HG03520 (cell line): ENCODE measurements around the gene C17orf100.
A peak's percentile ranks its signal among the peaks of the same experiment; 100 is the strongest.

Source experiments
- ATAC-seq: cut with Tn5 transposase; IDR thresholded peaks from one replicate; pipeline ENCODE4 v1.9.1; 2021; ENCODE audit warnings: mild to moderate bottlenecking, moderate library complexity; ENCODE audit not compliant: unreplicated experiment

C17orf100 gene

DNA sequence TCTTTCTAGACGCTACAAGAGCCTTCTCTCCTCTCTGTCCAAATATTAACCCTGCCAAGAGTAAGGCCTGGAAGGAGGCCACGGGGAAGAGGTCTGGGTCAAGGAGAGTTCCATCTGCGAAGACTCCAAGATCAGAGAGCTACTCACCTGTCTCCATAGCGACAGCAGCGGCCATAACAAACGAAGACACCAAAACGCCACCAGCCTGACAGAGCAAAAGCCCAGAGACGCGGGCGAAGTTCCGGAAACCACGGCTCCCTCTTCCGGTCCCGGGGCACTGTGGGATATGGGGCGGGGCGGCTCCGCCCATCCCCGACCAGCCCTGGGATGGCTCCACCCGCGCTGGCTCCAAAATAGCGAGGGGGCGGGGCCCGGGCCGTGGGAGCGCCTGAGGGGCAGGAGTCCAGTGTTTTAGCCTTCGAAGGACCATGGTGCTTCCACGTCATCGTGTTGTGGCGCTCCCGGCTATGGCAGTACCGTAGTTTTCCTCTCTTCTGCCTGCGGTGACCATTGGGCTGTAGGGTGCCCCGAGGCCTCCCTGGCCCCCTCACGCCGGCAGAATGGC is at the start of gene C17orf100, which contains the start of gene MED31:
Gene C17orf100, plus strand, starts transcription at position 409 of the 565 bp plus-strand sequence. Its CDS starts 152 bp downstream, at position 561.
Gene MED31, minus strand, starts transcription at position 252 of the 565 bp plus-strand sequence. Its CDS starts 77 bp downstream, at position 175.
- ATAC-seq: peak; percentile 85

DNA sequence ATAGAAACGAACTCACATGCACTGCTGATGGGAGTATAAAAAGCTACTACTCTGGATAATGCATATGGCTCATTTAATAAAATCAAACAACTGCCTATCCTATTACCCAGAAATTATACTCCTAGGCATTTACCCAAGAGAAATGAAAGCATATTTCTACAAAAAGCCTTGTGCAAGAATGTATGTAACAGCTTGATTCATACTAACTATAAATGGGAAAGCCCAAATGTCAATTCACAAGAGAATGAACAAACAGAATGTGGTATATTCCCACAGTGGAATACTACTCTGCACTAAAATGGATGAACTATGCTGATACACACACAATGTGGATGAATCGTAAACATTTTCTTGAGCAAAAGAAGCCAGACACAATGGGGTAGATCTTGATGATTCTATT is 49.4 kb upstream of the C17orf100 start:
- no peak for ATAC-seq

DNA sequence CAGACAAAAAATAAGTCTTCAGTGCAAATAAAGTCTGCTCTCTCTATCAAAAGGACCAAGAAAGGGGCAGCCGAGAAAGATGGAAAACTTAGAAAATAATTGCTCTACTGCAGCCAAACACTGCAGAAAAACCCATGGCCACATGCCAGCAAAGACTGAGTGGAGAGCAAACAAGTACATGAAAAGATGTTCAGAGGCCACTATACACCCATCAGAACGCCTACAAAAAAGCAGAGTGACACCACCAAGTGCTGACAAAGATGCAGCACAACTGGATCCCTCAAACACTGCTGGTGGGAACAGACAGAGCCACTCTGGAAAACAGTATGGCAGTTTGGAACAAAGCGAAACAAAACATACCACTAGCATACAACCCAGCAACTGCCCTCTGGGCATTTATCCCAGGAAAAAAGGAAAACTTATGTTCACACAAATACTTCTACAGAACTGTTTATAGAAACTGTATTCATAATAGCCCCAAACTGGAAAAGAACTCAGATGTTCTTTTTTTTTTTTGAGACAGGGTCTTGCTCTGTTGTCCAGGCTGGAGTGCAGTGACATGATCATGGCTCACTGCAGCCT is 47.7 kb upstream of the C17orf100 start:
- no peak for ATAC-seq

DNA sequence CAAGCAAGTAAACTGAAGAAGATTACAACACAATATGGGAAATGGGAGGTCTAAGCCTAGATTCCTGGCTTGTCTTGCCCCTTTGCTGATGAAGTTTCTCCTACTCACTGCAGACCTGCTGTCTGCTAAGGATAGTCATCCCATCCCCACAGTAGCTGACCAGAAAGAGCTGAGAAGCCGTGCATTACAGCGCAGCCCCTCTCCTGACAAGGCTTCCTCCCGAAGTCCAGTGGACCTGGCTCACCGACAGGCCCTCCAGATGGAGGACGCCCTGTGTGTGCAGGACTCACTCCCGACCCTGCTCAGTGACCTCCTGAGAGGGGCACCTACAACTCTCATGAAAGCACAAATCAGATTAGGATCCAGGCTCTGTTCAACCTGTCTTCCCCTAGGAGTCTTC is 46.4 kb upstream of the C17orf100 start:
- no peak for ATAC-seq

DNA sequence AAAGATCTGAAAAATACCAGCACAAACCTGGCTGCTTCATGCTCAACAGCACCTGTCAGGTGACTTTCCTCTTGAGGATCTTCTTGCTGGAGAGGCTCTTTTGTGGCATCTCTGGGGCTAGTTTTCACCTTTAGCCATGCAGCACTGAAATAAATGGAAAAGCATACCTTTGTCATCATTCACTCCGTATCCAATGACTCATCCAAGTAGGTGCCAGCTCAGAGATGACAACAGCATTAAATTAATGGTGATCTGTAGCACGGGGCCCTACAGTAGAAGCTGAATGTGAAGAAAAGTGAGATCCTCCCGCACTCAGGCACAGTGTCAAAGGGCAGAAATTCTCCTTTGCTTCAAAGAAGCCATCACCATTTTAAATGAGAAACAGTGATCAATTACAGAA is 43.2 kb upstream of the C17orf100 start:
- ATAC-seq: no peak

DNA sequence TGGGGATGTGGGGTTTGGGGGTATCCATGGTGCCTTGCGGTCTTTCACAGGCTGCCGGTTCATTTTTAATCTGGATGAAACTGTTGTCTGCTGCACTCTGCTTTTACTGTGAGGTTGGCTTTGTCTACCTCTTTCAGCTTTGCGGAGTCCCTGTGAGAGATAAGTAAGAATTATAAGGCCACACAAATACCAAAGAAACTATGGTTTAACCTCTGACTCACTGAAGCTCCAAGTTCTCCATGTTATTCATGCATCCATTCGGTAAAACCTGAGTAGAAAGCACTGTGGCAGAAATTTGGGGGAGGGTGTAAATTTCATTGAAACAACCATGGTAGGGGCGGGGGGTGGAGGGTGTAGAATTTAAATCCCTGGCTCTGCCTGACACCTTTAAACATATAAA is 41.6 kb upstream of the C17orf100 start:
- ATAC-seq: no peak

- no peak for ATAC-seq
Measured at GRCh38 chr17:6611231-6611630, 40.3 kb upstream of the C17orf100 start.

- no peak for ATAC-seq
Measured at GRCh38 chr17:6623941-6624340, 27.6 kb upstream of the C17orf100 start.

DNA sequence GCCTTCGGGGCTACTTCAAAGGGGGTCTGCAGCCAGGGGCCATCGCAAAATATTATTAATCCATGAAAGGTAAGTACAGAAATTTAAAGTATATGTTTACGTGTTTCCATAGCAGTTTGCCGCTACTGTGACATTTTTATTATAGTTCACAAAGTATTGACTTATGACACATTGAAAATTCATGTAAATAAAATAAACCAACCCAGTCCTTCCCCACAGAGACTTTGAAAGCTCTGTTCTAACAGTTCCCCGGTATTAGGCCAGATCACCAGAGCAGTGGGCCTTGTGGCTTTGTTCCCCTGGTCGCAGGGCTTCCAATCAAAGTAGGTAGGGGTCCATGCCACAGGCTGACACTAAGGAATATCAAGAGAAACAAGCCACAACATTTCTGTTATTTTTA is 24.9 kb upstream of the C17orf100 start:
- no peak for ATAC-seq

GRCh38 chr17:6627019-6627418 is 24.5 kb upstream of the C17orf100 start:
- no peak for ATAC-seq

GRCh38 chr17:6630390-6630789 is 21.2 kb upstream of the C17orf100 start:
- ATAC-seq: no peak

GRCh38 chr17:6632530-6632929 is 19.0 kb upstream of the C17orf100 start:
- no peak for ATAC-seq

DNA sequence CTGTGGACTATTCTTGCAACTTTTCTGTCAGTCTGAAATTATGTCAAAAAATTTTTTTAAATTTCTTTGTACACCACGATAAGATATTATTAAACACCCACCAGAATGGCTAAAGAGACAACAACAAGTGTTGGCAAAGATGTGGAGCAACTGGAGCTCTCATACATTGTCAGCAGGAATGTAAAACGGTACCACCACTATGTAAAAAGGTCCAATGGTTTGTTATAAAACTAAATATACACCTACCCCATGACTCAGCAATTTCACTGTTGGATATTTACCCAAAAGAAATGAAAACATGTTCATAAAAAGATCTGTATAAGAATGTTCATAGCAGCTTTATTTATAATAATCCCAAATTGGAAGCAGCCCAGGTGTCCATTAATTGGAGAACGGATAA is 18.3 kb upstream of the C17orf100 start:
- no peak for ATAC-seq

GRCh38 chr17:6636105-6636504 is 15.5 kb upstream of the C17orf100 start:
- ATAC-seq: no peak

DNA sequence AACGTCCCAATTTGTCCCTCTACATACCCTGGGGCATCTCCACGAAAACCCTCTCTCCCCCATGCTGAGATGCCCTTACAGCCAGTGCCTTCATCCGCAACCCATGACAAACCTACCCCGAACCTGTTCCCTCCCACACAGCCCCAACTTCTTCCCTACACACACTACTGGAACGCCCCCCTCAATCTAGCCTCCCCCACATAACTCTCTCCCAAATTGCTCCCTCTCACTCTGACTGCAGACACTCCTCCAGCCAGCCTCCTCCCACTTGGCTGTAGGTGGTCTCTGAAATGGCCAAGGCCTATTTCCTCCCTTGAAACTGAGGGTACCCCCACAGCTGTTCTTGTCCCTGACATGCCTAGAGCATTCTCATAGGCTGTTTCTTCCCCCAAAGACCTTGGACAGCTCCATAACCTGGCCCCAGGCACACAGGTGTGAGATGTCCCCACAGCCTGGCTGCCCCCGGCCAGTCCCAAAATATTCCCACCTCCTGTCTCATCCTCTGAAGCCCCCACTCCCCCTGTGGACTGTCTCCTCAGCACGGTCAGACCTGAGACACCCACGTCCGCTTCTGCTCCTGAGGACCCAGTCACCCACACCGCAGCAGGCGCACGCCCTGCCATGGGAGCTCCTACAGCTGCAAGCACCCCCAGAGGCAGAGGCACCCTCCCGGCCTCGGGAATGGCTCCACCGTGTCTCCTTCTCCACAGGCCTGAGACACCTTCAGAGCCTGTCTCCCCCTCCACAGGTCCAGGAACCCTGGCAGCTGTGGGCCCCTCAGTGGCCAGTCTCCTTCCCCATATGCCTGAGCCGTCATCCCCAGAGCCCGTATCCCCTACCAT is 14.7 kb upstream of the C17orf100 start:
- ATAC-seq: no peak

GRCh38 chr17:6637458-6637840 is 14.1 kb upstream of the C17orf100 start:
- ATAC-seq: no peak

DNA sequence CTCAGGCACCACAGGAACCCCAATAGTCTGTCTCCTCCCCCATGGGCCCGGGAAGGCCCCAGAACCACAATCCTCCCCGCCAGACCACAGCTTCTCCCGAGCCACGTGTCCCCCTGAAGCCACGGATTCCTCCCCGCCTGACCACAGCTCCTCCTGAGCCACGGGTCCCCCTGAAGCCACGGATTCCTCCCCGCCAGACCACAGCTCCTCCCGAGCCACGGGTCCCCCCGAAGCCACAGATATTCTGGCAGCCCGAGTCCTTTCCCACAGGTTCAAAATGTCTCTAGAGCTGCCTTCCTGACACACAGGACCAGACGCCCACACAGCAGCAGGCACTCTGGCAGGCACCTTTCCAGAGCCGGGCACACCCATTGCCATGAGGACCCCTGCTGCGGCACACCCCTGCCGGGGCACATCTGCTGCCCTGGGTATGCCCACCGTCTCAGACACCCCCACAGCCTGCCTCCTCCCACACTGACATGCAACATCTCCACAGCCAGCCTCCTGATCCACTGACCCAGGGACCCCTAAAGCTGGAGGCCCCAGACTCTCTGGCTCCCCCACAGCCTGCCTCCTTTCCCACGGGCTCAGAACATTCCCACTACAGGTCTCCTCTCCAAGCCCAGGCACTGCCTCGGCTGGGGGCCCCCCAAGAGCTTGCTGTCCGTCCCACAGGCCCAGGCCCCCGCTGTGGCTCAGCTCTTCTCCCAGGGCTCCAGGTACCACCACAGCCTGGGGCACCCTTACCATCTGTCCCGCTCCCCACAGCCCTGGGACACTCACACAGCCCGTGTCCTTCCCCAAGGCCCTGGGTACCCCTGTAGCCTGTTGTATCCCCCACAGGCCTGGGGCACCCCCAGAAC is 13.3 kb upstream of the C17orf100 start:
- ATAC-seq: no peak

DNA sequence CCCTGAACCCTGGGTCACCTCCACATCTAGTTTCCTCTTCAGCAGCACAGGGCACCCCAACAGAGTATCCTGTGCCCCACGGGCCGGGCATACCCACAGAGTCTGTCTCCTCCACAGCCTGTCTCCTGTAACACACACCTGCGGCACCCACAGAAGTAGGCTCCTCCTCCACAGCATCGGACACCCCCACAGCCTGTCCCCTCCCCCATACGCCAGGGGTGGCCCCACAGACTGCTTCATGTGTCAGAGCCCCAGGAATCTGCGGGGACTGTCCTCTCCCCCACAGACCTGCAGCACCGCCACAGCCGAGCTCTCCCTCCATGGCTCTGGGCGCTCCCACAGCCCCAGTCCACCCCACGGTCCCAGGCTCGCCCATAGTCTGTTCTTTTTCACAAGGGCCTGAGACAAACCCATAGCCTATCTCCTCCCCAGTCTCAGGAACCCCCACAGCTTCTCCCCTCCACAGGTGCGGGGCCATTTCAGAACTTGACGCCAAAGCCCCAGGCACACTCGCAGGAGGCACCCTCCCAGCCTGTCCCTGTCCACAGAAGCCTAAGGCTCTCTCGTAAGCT is 12.5 kb upstream of the C17orf100 start:
- no peak for ATAC-seq

GRCh38 chr17:6639586-6640535 is 11.7 kb upstream of the C17orf100 start:
- ATAC-seq: peak; percentile 14
